Uterus (tissue), 4 donors: ENCODE measurements around the gene C11orf97. TPM values are rescaled to one million over a fixed set of nuclear protein-coding genes. Genes with fewer than 3 reads are reported as not detected.

Source experiments
- DNase-seq, 2 donors: peaks; one replicate each; pipeline ENCODE4 v3.0.0-alpha.2; 2019 to 2020
- H3K27ac ChIP-seq, 2 donors: fragments of 200-600 bp; sonication (generic); 1 replicate in 1 of 2; 2 replicates in 1 of 2; pipeline ENCODE4 v1.5.1; 2016 to 2018
- H3K27me3 ChIP-seq, 2 donors: fragments of 200-600 bp; sonication (generic); one replicate each; pipeline ENCODE4 v1.5.1; 2018 to 2019; ENCODE audit warnings: control low read depth in 1 of 2
- H3K36me3 ChIP-seq, 2 donors: fragments of 200-600 bp; sonication (generic); one replicate each; pipeline ENCODE4 v1.5.1; 2019; ENCODE audit warnings: control low read depth in 1 of 2
- H3K4me1 ChIP-seq, 2 donors: fragments of 200-600 bp; sonication (generic); one replicate each; pipeline ENCODE4 v1.5.1; 2018 to 2019; ENCODE audit warnings: control low read depth in 1 of 2
- H3K4me3 ChIP-seq, 2 donors: fragments of 200-600 bp; sonication (generic); 1 replicate in 1 of 2; 2 replicates in 1 of 2; pipeline ENCODE4 v1.5.1; 2018 to 2019; ENCODE audit warnings: mild to moderate bottlenecking in 1 of 2
- H3K9me3 ChIP-seq, 2 donors: fragments of 200-600 bp; sonication (generic); one replicate each; pipeline ENCODE4 v1.5.1; 2019; ENCODE audit warnings: control low read depth in 1 of 2
- POLR2A ChIP-seq, 2 donors: fragments of 450-650 bp; IDR thresholded peaks; one replicate each; pipeline ENCODE4 v1.6.1; 2016; ENCODE audit warnings: antibody characterized with exemption in 2 of 2, mild to moderate bottlenecking in 1 of 2, moderate library complexity in 1 of 2
- intact Hi-C: fragments of 100-400 bp; cut with DNase I; formaldehyde crosslinking; loops from one replicate; pipeline ENCODE4 v1.15.1; 2023; ENCODE audit warnings: low total_unique reads
- total RNA-seq, 4 donors: library from RNA; depleted of rRNA in 3 of 4; stranded (reverse); fragments of >200 nt in 3 of 4; gene quantifications; one replicate each; pipeline versions ENCODE4 v1.1.0 to v1.2.4, GENCODE V29; 2014 to 2023
- TF ChIP-seq, protein P1 (sequence below), 4 experiments: fragments of 200-600 bp in 2 of 4; fragments of 450-650 bp in 2 of 4; sonication (generic) in 2 of 4; IDR thresholded peaks; one replicate each; pipeline ENCODE4 v1.5.1; 2016 to 2019; ENCODE audit warnings: antibody characterized with exemption in 4 of 4, mild to moderate bottlenecking in 2 of 4, moderate library complexity in 1 of 4
- donor health status: DM: yes; HTN: yes; CAD: no.

C11orf97 gene, protein sequence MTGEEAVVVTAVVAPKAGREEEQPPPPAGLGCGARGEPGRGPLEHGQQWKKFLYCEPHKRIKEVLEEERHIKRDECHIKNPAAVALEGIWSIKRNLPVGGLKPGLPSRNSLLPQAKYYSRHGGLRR
- total RNA-seq = not detected

DNA sequence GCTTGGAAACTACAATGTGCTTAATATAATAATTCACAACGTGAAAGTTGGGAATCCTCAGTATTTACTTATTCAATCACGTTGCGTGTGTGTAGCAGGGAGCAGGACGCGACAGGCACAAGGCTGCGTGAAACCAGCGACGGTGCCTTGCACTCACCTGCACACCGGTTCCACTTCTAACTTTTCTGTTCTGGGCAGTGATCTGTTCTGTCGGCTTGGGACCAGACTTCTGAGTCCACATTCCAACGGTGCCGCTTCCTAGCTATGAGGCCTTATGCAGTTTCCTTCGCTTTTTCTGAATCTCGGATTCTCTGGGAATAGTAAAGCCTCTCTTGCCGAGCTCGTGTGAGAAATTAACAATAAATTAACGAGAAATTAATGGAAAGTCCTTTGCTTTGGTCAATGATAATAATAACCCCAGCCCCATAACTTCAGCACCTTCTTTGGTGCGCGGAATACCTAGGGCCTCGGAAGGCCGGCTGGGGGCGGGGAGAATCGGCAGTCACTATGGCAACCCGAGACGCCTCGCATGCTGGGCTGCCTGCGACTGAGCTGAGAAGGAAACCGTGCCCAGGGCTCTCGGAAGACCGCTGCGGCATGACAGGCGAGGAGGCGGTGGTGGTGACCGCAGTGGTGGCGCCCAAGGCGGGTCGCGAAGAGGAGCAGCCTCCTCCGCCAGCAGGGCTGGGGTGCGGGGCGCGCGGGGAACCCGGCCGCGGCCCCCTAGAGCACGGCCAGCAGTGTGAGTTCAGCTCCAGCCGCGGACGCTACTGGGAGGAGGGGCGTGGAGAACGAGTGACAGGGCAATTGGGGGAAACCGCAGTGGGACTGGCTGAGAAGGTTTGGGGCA lies at the start of gene C11orf97:
Gene C11orf97, plus strand, starts transcription at position 530 of the 850 bp plus-strand sequence. Its CDS starts 68 bp downstream, at position 598.
- no peak within 1 kb of the TSS for H3K27ac ChIP-seq
- H3K4me1 ChIP-seq = no peaks in the 10 kb centered on the region
- intact Hi-C loops = loop anchor here (10.0 kb wide), 1 partner anchor 73 kb away; no protein-coding TSS in a partner anchor
- peak within 1 kb of the TSS; percentile 16 to 41 for H3K4me3 ChIP-seq
- H3K9me3 ChIP-seq = no peaks in the 10 kb centered on the region
- no peaks in the 10 kb centered on the region for H3K27me3 ChIP-seq
- TF ChIP-seq POLR2A (IDR thresholded peaks at IDR 0.05) = no peak
- TF ChIP-seq, protein P1, sequence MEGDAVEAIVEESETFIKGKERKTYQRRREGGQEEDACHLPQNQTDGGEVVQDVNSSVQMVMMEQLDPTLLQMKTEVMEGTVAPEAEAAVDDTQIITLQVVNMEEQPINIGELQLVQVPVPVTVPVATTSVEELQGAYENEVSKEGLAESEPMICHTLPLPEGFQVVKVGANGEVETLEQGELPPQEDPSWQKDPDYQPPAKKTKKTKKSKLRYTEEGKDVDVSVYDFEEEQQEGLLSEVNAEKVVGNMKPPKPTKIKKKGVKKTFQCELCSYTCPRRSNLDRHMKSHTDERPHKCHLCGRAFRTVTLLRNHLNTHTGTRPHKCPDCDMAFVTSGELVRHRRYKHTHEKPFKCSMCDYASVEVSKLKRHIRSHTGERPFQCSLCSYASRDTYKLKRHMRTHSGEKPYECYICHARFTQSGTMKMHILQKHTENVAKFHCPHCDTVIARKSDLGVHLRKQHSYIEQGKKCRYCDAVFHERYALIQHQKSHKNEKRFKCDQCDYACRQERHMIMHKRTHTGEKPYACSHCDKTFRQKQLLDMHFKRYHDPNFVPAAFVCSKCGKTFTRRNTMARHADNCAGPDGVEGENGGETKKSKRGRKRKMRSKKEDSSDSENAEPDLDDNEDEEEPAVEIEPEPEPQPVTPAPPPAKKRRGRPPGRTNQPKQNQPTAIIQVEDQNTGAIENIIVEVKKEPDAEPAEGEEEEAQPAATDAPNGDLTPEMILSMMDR (IDR thresholded peaks at IDR 0.05) = no peak
- peak; percentile 33 to 53 for DNase-seq
- H3K36me3 ChIP-seq = no peaks in the 10 kb centered on the region

DNA sequence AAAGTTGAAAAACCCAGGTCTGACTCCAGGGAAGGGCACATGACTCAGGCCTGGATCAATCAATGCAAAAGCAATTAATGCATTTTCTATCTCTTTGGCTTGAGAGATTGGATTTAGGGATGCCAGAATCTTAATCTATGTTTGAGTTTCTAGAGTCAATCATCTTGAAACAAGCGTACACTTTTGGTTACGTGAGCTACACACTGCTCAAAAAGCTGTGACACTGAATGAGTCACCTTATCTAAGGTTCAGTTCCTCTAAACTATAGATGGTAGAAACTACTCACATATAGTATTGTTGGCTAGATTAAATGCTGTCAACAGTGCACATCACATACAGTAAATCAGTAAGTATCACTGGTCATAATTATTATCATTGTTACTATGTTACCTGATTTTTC lies 42.8 kb upstream of the C11orf97 start:
- DNase-seq = no peak
- H3K36me3 ChIP-seq = no peaks in the 10 kb centered on the region
- H3K27me3 ChIP-seq = no peaks in the 10 kb centered on the region
- no peak overlapping the region for H3K4me3 ChIP-seq
- intact Hi-C loops = no loop called here
- TF ChIP-seq POLR2A (IDR thresholded peaks at IDR 0.05) = no peak
- TF ChIP-seq, protein P1 (IDR thresholded peaks at IDR 0.05) = no peak
- H3K27ac ChIP-seq = no peak overlapping the region
- no peaks in the 10 kb centered on the region for H3K4me1 ChIP-seq
- no peaks in the 10 kb centered on the region for H3K9me3 ChIP-seq

DNA sequence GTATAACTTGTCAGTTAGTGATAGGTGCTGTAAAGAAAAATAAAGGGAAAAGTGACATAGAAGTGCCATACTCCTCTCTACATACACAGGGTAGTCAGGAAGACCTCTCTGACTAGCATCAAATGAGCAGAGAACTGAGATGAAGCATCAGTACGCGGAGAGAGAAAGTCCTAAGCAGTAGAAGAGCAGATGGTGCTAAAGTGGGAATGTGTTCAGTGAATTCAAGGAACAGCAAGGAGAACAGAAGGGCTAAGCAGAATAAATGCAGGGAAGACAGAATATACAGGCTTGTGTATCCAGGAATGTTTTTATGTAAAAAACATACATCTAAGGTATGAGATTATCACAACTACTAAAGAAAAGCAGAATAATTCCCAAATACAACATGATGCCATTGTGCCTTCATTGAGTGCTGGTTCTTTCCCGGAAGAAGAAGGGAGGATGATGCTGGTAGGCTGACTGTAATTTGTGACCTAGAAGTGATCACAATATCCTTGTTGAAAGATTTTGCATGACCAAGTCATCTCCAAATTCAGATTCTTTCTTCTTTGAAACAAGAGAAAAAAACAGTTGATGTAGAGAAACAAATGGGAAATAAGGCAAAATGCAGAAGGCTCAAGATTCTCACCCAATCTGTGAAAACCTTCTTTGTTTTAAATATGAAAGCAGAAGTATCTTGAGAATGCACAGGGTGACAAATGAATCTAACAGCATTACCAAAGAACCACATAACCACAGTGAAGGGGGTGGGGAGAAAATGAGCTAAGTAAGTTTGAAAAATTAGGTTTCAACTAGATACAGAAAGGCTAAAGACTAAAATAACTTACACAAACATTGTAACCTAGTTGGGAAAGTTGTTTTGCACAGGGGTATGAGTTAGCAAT lies 39.1 kb upstream of the C11orf97 start:
- Histone ChIP-seq H3K27me3 (no peaks in the 10 kb centered on the region), H3K4me3 (no peak overlapping the region), H3K4me1 (no peaks in the 10 kb centered on the region), H3K36me3 (no peaks in the 10 kb centered on the region), H3K27ac (no peak overlapping the region), H3K9me3 (no peaks in the 10 kb centered on the region)
- DNase-seq = no peak
- no peak for TF ChIP-seq POLR2A (IDR thresholded peaks at IDR 0.05)
- TF ChIP-seq, protein P1 (IDR thresholded peaks at IDR 0.05) = no peak
- intact Hi-C loops = no loop called here

DNA sequence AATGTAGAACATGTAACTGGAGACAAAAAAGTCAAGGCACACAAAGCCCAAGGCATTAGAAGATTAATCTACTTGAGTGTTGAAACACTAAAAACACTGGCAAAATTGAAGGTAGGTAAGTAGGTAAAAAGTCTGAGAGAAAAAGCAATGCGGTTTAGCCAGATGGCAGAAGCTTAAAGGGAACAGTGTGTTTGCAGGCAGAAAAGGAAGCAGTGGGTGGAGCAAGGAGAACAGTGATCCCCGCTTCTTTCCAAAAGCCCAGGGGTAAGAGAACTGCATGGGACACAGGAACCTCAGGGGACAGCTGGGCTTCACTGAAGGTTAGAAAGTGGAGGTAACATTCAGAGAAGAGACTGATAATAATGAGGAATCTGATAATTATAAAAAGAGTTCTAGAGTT lies 34.6 kb upstream of the C11orf97 start:
- intact Hi-C loops = no loop called here
- H3K36me3 ChIP-seq = no peaks in the 10 kb centered on the region

More for the DNA sequence above, 34.6 kb upstream of the C11orf97 start:
- H3K4me1 ChIP-seq = no peaks in the 10 kb centered on the region
- no peak overlapping the region for H3K4me3 ChIP-seq
- H3K9me3 ChIP-seq = no peaks in the 10 kb centered on the region
- H3K27ac ChIP-seq = no peak overlapping the region
- TF ChIP-seq, protein P1 (IDR thresholded peaks at IDR 0.05) = no peak
- no peak for TF ChIP-seq POLR2A (IDR thresholded peaks at IDR 0.05)
- H3K27me3 ChIP-seq = no peaks in the 10 kb centered on the region
- no peak for DNase-seq
